ENCODE data around the gene TXNIP. TPM values are rescaled to one million over a fixed set of nuclear protein-coding genes. Genes with fewer than 3 reads are reported as not detected.

Gene TXNIP
- total and polyA plus RNA-seq, 7 donors = 326 to 4,609 (median 1,623) TPM

DNA sequence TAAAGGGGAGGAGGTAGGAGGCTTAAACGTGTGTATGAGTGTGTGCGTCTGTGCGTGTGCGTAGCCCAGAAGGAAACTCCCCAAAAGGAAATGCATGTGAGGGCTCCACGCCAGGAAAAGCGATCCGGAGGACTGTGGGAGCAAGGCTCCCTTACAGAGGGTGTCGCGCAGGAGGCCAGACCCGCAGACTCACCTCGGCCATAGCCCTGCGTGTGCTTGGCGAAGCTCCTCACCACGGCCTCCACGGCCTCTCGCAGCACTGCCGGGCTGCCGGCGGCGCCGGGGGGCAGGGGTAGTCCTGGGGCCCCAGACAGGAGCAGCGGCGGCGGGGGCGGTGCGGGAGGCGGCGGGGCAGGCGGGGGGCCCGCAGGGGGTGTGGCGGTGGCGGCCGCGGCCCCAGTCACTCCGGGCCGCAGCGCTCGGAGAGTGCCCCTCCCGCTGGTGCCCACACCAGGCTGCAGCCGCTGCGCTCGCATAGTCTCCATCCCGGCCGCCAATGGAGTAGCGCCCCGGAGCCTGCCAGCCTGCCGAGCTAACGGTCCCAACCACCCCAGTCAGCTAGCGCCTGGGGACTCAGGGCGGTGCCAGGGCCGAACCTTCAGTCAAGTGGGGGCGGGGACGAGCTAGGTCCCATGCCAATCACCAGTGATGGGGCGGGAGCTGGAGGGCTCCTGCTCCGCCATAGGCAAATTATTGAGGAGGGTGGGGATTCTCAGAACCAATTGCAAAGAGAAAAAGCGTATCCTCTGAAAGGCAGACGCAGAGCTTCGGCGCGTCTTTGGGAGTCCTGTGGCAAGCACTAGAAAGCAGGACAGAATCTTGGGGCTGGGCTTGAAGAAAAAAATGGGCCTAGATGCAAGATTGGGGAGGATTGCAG, 38.7 kb downstream of the TXNIP start, which contains the start of gene LIX1L:
TSS of gene LIX1L (minus strand) at position 575 of the 877 bp plus-strand sequence. CDS start at position 485, 90 bp downstream.
- TF ChIP-seq EP300 (IDR thresholded peaks at IDR 0.05) (peak in 2 of 4 donors; percentile 39 to 59), POLR2A (IDR thresholded peaks at IDR 0.05) (peak; percentile 74 to 84), POLR2AphosphoS5 (IDR thresholded peaks at IDR 0.05) (peak; percentile 93 to 97 (median 96))
- TF ChIP-seq, protein P1, sequence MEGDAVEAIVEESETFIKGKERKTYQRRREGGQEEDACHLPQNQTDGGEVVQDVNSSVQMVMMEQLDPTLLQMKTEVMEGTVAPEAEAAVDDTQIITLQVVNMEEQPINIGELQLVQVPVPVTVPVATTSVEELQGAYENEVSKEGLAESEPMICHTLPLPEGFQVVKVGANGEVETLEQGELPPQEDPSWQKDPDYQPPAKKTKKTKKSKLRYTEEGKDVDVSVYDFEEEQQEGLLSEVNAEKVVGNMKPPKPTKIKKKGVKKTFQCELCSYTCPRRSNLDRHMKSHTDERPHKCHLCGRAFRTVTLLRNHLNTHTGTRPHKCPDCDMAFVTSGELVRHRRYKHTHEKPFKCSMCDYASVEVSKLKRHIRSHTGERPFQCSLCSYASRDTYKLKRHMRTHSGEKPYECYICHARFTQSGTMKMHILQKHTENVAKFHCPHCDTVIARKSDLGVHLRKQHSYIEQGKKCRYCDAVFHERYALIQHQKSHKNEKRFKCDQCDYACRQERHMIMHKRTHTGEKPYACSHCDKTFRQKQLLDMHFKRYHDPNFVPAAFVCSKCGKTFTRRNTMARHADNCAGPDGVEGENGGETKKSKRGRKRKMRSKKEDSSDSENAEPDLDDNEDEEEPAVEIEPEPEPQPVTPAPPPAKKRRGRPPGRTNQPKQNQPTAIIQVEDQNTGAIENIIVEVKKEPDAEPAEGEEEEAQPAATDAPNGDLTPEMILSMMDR (IDR thresholded peaks at IDR 0.05) = no peak
- Histone ChIP-seq H3K27ac (peak within 1 kb of the TSS; percentile 95 to 100 (median 96)), H3K4me1 (peaks cover 0 to 85% (median 71%) of the 10 kb centered on the region in 4 donors), H3K4me3 (peak within 1 kb of the TSS; percentile 62 to 95 (median 74)), H3K27me3 (no peaks in the 10 kb centered on the region), H3K9me3 (no peaks in the 10 kb centered on the region), H3K36me3 (peaks cover 0 to 4% (median 0%) of the 10 kb centered on the region in 4 donors)
- DNase-seq = peak; percentile 99
- intact Hi-C loops (cut with DNase I) = loop anchor here (5.0 kb wide), 1 partner anchor 100 kb away; the partner anchor contains the start of gene PIAS3
- WGBS, 2 donors = 1% methylated on average over 60 of the region's 60 CpGs

DNA sequence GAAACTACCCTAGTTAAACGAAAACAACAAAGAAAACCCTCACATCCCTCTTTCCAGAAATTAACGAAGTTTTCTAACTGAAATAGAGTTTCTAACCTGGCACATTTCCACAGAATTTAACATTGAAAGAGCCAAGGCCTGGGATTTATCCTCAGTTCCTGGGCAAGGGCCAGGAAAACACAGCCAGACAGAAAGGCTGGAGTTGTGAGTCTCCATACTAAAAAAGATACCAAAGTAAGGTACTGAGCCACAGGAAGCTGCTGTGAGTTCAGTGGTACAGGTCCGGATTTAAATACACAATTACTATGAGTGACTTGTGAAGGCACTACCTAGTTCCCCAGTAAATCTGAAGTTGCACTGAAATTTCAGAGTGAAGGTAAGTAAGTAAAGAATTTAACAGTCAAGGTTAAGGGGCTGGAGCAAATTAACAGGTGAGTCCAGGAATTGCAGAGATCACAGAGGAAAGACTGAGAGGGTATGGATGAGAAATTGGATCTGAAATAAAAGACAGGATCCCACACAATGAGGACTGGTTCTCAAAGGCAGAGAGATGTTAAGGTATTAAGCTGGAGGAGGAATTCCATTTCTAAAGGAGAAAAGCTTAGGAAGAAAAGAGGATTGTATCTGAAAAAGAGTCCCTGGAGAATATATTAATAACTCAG, 39.5 kb downstream of the TXNIP start:
- H3K27ac ChIP-seq = peak overlapping the region; percentile 95 to 100 (median 96)
- no peaks in the 10 kb centered on the region for H3K27me3 ChIP-seq
- intact Hi-C loops (cut with DNase I) = loop anchor here (5.0 kb wide), 1 partner anchor 100 kb away; the partner anchor contains the start of gene PIAS3
- no peaks in the 10 kb centered on the region for H3K9me3 ChIP-seq
- 12 to 34% methylated on average over 3 of the region's 3 CpGs for WGBS, 2 donors
- peak; percentile 84 for DNase-seq
- peaks cover 0 to 84% (median 68%) of the 10 kb centered on the region in 4 donors for H3K4me1 ChIP-seq
- TF ChIP-seq POLR2AphosphoS5 (IDR thresholded peaks at IDR 0.05) = peak in 3 of 4 donors; percentile 21 to 62 (median 59)
- no peak for TF ChIP-seq POLR2A (IDR thresholded peaks at IDR 0.05)
- TF ChIP-seq EP300 (IDR thresholded peaks at IDR 0.05) = peak in 1 of 4 donors; percentile 25
- peaks cover 0 to 10% (median 0%) of the 10 kb centered on the region in 4 donors for H3K36me3 ChIP-seq
- peak overlapping the region; percentile 62 to 95 (median 74) for H3K4me3 ChIP-seq

DNA sequence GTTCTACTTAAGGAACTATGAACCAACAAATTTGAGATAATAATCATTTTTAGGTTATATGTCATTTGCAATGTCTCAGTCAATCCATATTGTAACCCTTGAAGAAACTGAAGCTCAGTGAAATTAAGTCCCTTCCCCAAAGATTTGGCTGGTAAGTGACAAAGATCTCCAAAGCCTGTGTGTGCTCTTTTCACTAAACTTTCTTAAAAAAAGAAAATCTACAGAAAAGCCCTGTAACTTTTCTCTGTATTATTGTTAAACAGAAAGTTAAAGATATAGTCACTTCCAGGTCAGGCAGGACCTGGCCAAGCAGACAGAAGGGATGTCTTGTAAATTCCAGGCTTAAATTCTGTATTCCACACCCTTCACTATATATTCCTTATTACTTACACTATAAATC, 40.0 kb downstream of the TXNIP start:
- peak overlapping the region; percentile 62 to 95 (median 74) for H3K4me3 ChIP-seq
- peak overlapping the region; percentile 95 to 100 (median 96) for H3K27ac ChIP-seq
- no peak for DNase-seq
- H3K9me3 ChIP-seq = no peaks in the 10 kb centered on the region
- TF ChIP-seq, protein P1 (IDR thresholded peaks at IDR 0.05) = no peak
- TF ChIP-seq POLR2A (IDR thresholded peaks at IDR 0.05) = no peak
- no peak for TF ChIP-seq POLR2AphosphoS5 (IDR thresholded peaks at IDR 0.05)
- TF ChIP-seq EP300 (IDR thresholded peaks at IDR 0.05) = no peak
- intact Hi-C loops (cut with DNase I) = loop anchor here (5.0 kb wide), 1 partner anchor 99 kb away; the partner anchor contains the start of gene PIAS3
- H3K36me3 ChIP-seq = peaks cover 0 to 10% (median 0%) of the 10 kb centered on the region in 4 donors
- H3K27me3 ChIP-seq = no peaks in the 10 kb centered on the region
- H3K4me1 ChIP-seq = peaks cover 0 to 84% (median 63%) of the 10 kb centered on the region in 4 donors

DNA sequence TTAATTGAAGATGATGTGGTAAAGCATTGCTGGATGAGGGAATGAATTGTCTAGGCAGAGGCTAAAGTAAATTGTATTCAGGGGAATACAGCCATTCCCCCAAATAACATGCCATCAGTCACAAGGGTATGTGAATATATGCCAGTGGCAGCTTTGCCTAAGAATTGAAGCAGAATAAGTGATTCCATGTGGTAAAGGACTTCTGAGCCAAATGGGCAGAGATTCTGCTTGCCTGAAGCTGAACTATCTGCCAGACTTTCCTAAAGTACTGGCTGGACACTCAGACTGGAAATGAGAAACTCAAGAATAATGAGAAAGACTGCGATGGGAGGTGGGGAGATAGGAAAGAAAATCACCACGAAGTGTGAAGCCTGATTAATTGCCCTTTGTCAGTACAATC, 40.9 kb downstream of the TXNIP start:
- H3K9me3 ChIP-seq = no peaks in the 10 kb centered on the region
- intact Hi-C loops (cut with DNase I) = loop anchor here (5.0 kb wide), 1 partner anchor 98 kb away; the partner anchor contains the start of gene PIAS3
- H3K27ac ChIP-seq = peak overlapping the region; percentile 95 to 100 (median 96)
- peaks cover 0 to 10% (median 0%) of the 10 kb centered on the region in 4 donors for H3K36me3 ChIP-seq
- TF ChIP-seq EP300 (IDR thresholded peaks at IDR 0.05) (no peak), POLR2AphosphoS5 (IDR thresholded peaks at IDR 0.05) (no peak), POLR2A (IDR thresholded peaks at IDR 0.05) (no peak)
- TF ChIP-seq, protein P1 (IDR thresholded peaks at IDR 0.05) = no peak
- no peak for DNase-seq
- WGBS, 2 donors = 55 to 81% methylated on average over 2 of the region's 2 CpGs
- H3K27me3 ChIP-seq = no peaks in the 10 kb centered on the region
- H3K4me3 ChIP-seq = peak overlapping the region in 2 of 4 donors; percentile 73 to 74
- H3K4me1 ChIP-seq = peaks cover 0 to 84% (median 64%) of the 10 kb centered on the region in 4 donors
